AG08396 (cell line): ENCODE results near the gene STK25.

Experiments
- DNase-seq: peaks from one replicate; pipeline ENCODE4 v3.0.0; 2012; ENCODE audit warnings: low spot score, mixed read lengths

The STK25 gene

DNA sequence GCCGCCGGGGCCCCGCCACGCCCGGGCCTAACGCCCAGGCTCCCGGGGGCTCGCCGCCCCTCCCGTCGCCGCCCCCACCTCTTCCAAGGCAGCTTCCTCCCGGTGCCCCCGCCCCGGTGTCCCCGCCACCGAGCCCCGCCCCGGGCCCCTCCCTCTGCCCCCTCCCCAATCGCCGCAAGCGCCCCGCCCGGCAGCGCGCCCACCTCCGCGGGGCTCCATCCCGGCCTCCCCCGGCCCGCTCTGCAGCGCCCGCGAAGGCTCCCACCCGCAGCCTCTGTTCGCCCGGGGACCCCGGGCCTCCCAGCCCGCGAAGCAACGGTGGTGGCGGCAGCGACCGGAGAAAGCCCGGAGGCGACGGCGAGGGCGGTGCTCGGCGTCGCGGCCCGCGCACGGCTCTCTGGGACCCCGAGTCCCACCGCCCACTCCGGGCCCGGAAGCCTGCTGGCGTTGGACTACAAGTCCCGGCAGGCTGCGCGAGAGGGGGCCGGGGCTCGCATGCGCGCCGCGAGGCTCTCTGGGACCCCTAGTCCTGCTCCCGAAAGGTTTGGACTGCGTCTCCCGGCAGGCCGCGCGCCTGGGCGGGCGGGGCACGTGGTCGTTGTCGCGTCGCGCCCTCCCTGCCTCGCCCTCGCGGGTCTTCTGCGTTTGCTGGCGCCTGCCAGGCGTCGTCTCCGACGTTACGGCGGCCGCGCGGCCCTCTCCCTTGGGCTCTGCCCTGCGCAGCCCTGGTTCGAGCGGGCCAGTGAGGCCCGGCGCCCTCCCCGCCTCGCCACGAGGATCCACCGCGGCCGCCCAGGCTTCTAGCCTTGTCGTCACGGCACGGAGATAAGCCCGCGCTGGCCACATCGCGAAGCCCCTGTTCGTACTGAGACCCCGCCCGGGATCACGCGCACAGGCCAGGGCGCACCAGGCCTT lies at the start of gene STK25:
Gene STK25, minus strand, starts transcription at position 345 of the 915 bp plus-strand sequence. CDS start 549 bp downstream, outside the sequence.
- peak; percentile 100 for DNase-seq

DNA sequence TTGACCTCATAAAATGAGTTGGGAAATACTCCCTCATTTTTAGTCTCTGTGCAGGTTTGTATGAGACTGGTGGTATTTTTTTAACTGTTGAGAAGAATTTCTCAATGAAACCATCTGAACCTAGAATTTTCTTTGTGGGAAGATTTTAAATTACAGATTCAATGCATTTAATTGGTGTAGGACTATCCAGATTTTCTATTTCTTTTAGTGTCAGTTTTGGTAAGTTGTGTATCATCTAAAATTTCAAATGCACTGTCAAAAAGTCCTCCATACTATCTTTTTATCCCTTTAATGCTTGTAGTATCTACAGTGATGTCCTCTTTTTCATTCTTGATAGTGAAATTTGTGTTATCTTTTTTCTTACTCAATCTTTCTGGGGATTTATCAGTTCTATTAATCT lies 48.4 kb upstream of the STK25 start:
- DNase-seq, result no peak

DNA sequence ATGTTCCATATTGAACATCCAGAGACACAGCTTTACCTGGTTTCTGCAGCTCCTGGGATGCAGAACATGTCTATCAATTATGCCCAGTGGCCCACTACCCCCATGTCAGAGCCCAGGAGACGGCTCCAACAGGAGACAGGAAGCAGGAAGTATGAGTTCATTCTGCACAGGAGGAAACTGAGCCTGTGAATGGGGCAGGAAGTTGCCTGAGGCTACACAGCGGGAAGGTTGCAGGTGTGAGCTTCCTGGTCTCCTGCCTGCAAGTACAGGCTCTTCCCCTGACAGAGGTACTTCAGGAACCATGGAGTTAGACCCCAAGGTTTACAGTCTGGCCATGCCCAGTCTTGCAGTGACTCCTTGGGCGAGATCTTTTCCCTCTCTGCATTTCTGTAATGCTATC lies 47.3 kb upstream of the STK25 start:
- no peak for DNase-seq

DNA sequence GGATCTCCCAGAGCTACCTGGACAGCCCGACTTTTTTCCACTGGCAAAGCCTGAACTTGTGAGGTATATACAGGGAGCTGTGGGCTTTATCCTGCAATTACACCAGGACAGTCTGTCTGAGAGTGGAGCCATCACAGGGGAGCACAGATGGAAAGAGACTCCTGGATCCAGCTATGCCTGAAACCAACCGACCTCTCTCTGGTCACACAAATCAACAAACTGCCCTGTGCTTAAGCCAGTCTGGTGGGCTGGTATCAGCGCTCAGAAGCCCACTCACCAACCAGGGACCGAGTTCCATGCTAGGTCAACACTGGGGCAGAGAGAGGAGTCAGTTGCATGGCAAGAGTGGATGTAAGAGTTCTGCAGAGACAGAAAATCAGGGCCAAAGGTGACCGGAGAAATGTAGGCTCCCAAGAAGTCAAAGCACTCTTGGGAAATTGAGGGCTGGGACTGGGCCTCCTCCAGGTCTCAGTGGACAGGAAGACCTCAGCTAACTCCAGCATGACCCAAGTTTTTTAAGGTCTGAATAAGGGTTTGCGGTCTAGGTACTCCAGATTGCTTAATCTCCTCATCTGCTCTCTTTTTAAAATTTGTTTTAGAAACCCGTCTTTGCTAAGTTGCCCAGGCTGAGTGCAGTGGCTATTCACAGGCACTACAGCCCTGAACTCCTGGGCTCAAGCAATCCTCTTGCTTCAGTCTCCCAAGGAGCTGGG lies 46.4 kb upstream of the STK25 start:
- no peak for DNase-seq

DNA sequence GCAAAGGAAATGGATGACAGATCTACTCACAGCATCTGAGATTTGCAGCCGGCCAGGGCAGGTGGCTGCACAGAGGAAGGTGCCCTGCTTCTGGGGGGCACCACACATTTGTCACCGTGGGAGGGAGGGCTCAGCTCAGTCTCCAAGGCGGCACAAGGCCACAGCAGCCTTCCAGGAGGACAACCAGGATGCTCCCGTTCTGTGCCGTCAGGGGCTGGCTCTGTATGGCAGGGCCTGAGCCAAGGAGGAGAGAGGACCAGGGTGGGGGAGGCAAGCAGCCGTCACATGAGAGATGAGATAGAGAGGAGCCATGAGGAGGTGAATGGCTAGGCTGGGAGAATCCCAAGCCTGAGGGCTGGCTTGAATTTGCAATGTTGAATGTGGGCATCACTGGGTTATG lies 45.6 kb upstream of the STK25 start:
- DNase-seq, result no peak

DNA sequence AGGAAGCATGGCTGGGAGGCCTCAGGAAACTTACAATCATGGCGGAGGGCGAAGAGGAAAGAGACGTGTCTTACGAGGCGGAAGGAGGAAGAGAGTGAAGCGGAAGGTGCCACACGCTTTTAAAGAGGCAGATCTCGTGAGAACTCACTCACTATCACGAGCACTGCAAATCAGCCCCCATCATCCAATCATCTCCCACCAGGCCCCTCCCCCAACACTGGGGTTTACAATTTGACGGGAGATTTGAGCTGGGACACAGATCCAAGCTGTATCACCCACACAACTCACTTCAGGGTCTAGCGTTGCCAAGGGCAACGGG lies 45.1 kb upstream of the STK25 start:
- no peak for DNase-seq

DNA sequence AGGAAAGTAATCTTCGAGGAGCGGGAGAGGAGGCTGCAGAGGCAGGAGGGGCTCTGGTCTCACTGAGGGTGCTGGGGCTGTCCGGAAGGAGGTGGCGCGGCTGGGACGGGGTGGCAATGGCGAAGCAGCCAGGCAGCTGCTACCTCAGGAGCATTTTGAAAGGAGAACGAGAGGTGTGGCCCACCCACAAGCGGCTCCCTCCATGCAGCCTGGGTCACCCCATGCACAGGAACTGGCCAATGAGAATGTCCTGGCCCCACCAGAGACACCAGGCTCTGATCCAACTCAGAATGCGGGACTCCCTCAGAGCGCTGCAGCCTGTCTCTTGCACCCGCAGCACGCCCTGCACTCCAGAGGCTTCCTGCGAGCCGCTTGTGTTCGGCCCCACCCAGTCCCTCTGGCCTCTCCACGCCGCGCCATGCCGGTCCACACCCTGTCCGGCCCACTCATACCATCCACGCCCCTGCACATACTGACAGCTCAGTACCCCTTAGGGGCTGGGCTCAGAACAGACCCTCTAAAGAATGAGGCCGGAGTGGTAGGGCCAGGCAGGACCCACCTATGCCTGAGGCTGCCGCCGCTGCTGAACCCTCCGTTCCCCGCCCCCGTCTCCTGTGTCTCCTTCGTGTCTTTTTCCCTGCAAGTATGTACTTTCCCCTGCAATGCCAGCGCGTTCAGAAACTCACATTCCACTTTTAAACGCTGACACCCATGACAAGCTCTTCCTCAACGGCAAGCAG lies 43.8 kb upstream of the STK25 start:
- no peak for DNase-seq

DNA sequence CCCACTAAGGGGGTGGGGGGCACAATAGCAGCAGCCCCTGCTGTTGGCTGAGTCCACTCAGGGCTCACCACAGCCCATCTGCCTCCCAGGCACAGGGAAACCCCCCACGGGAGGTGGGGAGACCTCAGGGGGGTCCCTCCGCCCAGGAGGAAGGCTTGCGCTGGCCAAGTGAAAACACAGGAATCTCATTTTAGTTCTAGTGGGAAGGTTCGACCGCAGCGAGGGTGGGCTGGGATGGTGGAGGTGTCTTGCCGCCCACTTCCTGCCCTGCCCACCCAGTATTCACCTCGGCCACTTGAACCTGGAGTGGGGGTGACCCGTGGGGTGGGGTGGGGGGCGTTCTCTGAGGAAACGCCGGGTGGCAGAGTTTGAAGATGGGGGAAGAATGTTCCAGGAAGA lies 43.2 kb upstream of the STK25 start:
- no peak for DNase-seq

DNA sequence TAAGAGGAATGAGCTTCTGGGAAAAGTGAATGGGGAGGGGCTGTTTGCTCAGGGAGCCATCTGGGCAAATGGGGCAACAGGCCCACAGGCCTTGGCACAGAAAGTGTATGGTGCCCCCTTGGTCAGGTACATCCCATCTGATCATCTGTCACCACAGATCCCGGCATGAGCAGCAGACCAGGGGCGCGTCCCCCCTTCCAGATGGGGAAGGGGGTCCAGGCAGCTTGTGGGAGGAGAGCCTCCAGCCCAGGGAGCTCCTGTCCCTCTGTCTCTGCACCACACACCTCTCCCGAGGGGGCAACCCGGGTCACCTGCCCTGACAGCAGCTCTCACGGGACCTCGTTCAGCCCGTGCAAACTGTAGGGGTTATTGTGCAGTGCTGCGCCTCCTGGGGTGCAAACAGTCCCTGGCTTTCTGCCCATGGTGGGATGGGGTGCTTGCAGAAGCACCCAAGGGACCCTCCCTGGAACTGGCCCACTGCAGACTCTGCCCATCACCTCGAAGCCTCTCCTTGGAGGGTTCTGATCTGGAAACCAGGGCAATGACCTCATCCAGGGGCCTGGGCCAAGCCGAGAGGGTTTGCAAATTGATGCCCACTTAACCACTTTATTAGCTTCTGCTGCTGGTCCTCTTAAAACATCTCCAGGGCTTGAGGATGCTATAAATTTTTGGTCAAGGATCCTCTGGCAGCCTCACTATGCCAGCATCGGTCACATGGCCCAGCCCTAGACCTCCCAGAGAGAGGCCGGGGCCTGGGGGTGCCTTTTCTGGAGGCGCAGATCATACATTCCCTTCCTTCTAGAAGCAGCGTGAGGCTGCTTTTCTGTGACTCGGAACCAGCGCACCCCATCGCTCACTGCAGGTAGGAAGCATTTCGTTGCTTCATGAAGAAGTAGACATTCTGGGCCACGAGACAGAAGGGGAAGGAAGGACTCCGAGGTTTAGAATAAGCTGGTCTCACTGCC lies 42.5 kb upstream of the STK25 start:
- DNase-seq, result no peak

DNA sequence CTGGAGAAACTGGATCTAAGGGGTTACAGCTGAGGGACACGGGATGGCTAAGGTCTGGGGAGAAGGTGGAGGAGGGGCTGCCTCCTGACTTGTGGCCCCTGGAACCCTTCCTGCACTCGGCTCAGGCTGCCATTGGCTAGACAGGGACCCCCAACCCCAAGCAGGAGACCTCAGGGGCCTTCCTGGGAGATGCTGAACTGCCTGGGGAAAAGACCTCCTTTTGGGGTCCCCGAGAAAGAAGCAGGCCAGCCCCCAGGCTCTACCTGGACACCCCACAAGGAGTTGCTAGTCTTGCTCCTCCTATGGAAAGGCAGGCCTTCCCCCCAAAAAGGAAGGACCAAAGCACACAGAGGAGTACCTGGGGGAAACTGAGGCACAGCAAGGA lies 40.1 kb upstream of the STK25 start:
- no peak for DNase-seq

DNA sequence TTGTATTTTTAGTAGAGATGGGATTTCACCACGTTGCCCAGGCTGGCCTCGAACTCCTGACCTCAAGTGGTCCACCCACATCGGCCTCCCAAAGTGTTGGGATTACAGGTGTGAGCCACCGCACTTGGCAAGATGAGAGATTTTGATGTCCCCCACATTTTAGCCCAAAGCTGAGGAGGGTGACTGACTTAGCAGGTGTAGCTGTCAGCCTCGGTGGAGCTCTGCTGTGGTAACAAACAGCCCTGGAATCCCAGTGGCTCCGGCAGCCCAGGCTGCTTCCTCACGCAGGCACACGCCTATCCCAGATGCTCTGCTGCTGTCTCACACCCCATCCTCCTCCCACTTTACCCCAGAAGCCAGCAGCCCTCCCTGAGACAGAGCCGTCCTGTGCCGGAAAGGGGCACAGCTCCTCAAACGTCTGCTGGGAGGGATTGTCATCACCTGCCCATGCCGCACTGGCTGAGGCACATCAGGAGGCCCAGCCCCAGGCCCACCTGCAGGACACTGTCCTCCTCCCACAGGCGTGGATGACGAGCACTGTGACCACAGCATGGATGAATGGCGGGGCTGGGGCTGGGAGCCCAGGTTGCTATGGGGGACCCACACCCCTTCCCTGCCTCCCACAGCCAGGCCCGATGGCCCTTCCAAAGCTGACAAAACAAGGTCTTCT lies 39.5 kb upstream of the STK25 start:
- DNase-seq, result no peak

DNA sequence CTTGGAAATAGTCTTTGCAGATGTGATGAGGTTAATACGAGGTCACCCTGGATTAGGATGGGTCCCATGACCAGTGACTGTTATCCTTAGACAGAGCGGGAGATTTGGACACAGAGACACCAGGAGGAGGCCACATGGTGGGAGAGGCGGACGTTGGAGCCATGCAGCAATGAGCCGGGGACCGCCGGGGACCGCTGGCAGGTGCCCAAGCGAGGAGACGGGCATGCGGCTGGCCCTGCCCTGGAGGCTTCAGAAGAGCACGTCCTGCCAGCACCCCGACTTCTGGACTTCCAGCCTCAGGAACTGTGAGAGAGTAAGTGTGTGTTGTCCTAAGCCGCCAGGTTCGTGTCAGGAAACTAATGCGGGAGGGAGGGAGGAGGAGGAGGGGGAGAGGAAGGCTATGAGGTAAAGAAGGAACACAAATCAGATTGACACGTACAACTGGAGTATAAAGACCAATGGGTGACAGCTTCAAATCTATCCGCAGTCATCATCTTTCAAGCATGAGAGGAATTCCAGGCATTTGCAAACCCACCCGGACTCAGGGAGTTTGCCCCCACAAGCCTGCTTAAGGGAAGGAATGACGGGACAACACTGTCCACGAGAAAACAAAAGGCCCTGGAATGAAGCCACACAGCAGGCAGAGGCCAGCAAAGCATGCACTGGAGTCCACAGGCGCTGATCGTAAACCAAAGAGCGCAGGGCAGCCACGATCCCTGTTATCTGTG lies 38.6 kb upstream of the STK25 start:
- DNase-seq, result peak; percentile 87

DNA sequence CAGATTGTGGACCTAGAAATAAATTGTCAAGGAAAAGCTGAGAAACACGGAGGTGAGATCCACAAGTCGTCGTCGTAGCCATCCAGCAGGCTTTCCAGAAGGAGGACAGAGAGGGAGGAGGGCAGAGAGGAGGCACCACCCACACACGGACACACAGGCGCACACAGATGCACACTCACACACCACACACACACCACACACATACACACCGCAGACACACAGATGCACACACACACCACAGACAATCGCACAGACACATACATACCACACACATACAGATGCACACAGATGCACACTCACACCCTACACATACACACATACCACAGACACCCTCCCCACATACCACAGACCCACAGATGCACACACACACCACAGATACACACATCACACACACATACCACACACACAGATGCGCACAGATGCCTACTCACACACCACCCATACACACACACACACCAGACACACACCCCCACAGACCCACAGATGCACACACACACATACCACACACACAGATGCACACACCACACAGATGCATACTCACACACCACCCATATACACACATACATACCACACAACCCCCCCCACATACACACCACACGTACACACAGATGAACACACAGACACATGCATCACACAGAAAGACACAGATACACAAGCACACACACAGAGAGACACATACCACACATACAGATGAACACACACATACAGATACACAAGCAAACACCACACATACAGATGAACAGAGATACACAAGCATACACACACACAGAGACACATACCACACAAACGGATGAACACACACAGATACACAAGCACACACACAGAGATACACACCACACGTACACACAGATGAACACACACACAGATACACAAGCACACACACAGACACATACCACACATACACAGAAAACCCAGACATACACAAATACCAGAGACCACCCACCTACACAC lies 37.4 kb upstream of the STK25 start:
- DNase-seq, result no peak

DNA sequence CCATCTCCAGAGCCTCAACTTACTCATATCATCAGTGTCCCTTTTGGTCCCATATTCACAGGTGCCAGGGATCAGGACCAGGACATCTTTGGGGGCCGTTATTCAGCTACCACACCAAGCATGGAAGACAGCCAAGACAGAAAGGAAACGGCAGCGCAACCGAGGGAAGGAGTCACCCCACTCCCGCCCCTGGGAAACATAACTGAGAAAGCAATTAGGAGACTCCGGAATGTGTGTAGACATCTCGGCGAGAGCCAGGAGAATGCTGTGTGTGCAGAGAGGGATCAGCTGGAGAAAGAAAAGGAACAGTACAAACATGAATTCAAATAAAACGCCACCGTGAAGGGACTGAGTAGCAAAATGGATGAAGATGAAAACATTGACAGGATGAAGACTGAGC lies 36.7 kb upstream of the STK25 start:
- peak; percentile 85 for DNase-seq

DNA sequence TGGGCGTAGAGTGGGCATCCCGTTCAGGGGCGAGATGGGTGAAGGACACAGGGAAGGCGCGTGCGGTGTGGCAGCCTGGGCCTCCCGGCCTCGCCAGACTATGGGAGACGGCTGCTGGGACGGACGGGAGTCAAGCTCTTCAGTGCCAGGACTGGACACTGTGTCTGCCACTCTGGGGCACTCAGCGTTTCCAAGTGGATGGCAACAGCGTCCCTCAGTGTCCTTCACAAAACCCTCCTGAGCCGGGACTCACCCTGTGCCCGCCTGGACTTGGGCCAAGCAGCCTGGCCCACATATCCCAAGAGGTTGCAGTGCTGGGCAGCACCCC lies 33.9 kb upstream of the STK25 start:
- DNase-seq, result no peak

DNA sequence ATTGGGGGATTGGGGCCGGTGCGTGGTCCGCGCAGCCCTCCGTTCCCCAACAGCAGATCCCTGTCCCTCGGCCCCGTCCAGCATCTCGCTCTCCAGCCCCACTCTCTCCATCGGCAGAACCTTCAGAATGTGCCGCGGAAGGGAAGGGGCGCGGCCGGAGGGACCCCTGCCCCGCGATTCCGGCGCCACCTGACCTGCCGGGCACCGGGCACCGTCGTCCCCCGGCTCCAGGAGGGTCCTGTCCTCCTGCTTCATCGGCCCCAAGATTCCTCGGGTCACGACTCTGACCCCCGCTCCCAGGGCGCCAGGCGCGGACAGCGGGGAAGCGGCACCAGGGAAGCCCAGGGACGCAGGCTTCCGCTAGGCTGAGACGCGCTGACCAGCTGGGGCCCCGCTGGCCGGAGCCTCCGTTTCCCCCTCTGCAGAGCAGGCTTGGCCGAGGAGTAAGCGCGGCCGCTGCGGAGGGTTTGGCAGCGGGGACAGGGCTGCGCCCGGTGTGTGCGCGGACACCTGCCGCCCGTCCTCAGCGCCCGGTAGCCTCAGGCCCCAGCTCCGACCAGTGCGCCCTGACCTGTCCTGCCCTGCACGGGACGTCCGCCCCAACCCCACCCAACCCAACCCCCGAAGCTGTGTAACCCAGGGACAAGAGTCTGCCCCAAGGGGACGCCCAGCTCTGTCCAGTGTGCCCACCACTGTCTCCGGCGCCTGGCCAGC lies 33.3 kb upstream of the STK25 start:
- peak; percentile 31 for DNase-seq

DNA sequence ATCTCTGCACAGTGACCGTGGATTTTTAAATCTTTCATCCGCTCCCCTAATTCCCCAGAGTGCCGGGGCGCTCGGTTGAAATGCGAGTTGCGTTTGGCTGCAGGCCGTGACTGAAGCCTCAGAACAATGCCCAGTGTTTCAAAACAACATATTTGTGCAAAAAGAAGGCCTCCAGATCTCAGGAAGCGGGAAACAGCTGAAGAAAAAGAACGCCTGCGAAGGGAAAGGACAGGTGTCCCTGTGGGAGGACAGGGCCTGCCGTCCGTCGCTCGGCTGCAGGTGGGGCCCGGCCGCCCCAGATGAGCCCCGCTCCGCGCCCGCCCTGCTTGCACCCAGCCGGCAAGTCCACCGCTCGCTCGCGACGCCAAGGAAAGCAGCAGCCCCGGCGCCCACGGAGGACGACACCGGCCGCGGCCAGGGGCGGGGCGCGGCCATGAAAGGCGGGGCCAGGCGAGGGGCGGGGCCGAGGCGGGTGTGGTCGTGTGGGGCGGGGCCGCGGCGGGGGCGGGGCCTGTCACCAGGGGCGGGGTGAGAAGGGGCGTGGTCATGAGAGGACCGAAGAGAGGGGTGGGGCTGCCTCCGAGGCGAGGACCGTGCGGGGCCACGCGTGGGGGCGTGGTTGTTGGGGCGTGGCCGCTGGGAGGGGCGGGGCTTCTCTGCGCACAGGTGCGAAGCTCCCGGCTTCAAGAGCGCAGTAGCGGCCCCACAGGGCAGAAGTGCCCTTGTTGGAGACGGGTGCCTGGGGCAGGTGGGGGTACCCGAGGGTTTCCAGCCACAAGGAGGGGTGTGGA lies 32.6 kb upstream of the STK25 start:
- DNase-seq, result peak; percentile 92

DNA sequence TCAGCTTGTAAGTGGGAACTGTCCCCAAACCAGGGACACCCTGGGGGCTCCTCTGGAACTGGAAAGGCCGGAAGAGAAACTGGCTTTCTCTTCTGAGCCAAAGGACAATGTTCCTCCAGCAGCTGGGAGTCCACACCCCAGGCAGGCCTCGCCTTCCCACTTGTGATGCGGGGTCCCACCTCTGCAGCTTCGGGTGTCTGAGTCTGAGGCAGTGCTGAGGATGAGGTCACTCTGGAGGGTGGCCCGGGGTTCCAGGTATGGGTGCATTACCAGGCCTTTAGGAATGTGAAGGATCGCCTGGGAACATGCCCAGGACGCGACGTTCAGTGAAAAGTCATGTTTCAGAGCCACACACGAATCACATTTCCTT lies 32.0 kb upstream of the STK25 start:
- peak; percentile 35 for DNase-seq
